Liver (tissue), 3 donors: Measurements from ENCODE around the gene STUM.

Source experiments
- EGR1 ChIP-seq, 2 donors: IDR thresholded peaks; 2 replicates each; pipeline ENCODE4 v1.6.1; 2016 to 2018; ENCODE audit warnings: antibody characterized with exemption in 2 of 2, low read depth in 2 of 2
- GABPA ChIP-seq, 2 donors: IDR thresholded peaks in 1 of 2; conservative IDR thresholded peaks in 1 of 2; 2 replicates each; pipeline ENCODE4 v1.6.1; 2016; ENCODE audit warnings: antibody characterized with exemption in 2 of 2, mild to moderate bottlenecking in 1 of 2, moderate library complexity in 1 of 2
- HNF4G ChIP-seq: IDR thresholded peaks from 2 replicates; pipeline ENCODE4 v1.6.1; 2016; ENCODE audit warnings: antibody characterized with exemption
- JUND ChIP-seq, 2 donors: IDR thresholded peaks; 2 replicates each; pipeline ENCODE4 v1.6.1; 2016; ENCODE audit warnings: antibody characterized with exemption in 2 of 2
- NR2F2 ChIP-seq: IDR thresholded peaks from 2 replicates; pipeline ENCODE4 v1.6.1; 2016; ENCODE audit warnings: antibody characterized with exemption
- RAD21 ChIP-seq, 2 donors: IDR thresholded peaks; 2 replicates each; pipeline ENCODE4 v1.6.1; 2016; ENCODE audit warnings: antibody characterized with exemption in 2 of 2, mild to moderate bottlenecking in 2 of 2
- SP1 ChIP-seq: IDR thresholded peaks from 2 replicates; pipeline ENCODE4 v1.6.1; 2018; ENCODE audit warnings: antibody characterized with exemption, mild to moderate bottlenecking
- TF ChIP-seq, protein P1 (sequence below): fragments of 150-350 bp; IDR thresholded peaks from 2 replicates; pipeline ENCODE4 v1.5.1; 2017; ENCODE audit warnings: improper control_type of control experiment, low read depth, low read length; ENCODE audit not compliant: missing input control
- TF ChIP-seq, protein P2 (sequence below): IDR thresholded peaks from 2 replicates; pipeline ENCODE4 v1.6.1; 2016; ENCODE audit warnings: antibody characterized with exemption
- TF ChIP-seq, protein P3 (sequence below): IDR thresholded peaks from 2 replicates; pipeline ENCODE4 v1.6.1; 2016; ENCODE audit warnings: antibody characterized with exemption
- donor health status: healthy.
- donor health status: healthy.

DNA sequence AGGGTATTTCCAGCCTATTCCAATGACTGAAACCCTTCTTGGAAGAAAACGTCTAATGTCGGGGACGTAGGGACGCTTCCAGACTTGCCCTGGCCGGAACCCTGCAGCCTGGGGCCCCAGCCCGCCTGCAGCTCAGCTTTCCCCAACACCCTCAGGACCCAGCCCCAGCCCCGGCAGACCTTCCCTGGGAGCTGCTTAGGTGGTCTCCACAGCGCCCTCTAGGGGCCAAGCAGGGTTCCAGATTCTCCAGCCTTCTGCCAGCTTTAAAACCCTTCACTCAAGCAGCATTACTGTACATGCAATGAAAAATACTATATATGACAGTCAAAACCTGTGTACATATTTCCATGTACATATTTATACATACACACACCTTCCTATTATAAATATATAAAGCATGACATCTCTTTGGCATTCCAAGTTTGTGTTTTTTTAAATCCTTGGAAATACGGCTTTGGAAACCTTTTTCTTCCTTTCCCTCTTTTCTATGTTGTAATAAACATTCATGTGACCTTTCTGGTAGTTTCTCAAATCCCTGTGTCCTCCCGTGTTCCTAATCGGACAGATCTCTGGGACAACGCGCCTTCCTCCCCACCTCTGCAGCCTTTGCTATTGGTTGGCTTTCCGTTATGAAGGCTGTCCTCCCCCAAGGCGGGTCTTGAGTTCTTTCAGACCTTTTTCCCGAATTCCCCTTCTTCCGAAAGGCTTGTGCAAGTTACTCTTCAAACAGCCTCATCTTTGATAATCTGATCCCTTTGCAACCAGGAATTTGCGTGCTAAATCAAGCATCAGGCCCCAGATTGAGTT is 60.3 kb downstream of the STUM start:
- TF ChIP-seq, protein P1, sequence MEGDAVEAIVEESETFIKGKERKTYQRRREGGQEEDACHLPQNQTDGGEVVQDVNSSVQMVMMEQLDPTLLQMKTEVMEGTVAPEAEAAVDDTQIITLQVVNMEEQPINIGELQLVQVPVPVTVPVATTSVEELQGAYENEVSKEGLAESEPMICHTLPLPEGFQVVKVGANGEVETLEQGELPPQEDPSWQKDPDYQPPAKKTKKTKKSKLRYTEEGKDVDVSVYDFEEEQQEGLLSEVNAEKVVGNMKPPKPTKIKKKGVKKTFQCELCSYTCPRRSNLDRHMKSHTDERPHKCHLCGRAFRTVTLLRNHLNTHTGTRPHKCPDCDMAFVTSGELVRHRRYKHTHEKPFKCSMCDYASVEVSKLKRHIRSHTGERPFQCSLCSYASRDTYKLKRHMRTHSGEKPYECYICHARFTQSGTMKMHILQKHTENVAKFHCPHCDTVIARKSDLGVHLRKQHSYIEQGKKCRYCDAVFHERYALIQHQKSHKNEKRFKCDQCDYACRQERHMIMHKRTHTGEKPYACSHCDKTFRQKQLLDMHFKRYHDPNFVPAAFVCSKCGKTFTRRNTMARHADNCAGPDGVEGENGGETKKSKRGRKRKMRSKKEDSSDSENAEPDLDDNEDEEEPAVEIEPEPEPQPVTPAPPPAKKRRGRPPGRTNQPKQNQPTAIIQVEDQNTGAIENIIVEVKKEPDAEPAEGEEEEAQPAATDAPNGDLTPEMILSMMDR = peak; percentile 72
- TF ChIP-seq GABPA (IDR thresholded peaks at IDR 0.05 in 1 of 2, conservative IDR thresholded peaks at IDR 0.05 in 1 of 2) (no peak), JUND (IDR thresholded peaks at IDR 0.05) (no peak), RAD21 (IDR thresholded peaks at IDR 0.05) (peak; percentile 71 to 80), SP1 (no peak), NR2F2 (no peak), HNF4G (no peak), EGR1 (IDR thresholded peaks at IDR 0.05; ENCODE audit: low read depth in 2 of 2) (no peak)
- TF ChIP-seq, protein P2, sequence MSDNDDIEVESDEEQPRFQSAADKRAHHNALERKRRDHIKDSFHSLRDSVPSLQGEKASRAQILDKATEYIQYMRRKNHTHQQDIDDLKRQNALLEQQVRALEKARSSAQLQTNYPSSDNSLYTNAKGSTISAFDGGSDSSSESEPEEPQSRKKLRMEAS = no peak
- TF ChIP-seq, protein P3, sequence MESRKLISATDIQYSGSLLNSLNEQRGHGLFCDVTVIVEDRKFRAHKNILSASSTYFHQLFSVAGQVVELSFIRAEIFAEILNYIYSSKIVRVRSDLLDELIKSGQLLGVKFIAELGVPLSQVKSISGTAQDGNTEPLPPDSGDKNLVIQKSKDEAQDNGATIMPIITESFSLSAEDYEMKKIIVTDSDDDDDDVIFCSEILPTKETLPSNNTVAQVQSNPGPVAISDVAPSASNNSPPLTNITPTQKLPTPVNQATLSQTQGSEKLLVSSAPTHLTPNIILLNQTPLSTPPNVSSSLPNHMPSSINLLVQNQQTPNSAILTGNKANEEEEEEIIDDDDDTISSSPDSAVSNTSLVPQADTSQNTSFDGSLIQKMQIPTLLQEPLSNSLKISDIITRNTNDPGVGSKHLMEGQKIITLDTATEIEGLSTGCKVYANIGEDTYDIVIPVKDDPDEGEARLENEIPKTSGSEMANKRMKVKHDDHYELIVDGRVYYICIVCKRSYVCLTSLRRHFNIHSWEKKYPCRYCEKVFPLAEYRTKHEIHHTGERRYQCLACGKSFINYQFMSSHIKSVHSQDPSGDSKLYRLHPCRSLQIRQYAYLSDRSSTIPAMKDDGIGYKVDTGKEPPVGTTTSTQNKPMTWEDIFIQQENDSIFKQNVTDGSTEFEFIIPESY = no peak
